GM12878 (cell line): ENCODE data around the gene SLC6A8. TPM values are rescaled to one million over a fixed set of nuclear protein-coding genes. Genes with fewer than 3 reads are reported as not detected.

Source experiments
- ATAC-seq: fragments of 200-7000 bp; cut with Tn5 transposase; 3 replicates; pipeline ENCODE4 v1.9.1; 2020; ENCODE audit warnings: mild to moderate bottlenecking, moderate library complexity
- BruUV-seq: library from RNA; stranded (reverse); fragments of 400-500 nt; replicated peaks from 2 replicates; lab custom pipeline; 2021; lab: Mats Ljungman, UMichigan
- CTCF ChIA-PET: fragments of 300-600 bp; sonication (Branson Sonifier 250); formaldehyde crosslinking; extraction: SDS; loops from one replicate; lab custom pipeline; 2021; ENCODE audit warnings: inconsistent platforms; lab: Yijun Ruan, JAX
- POLR2A ChIA-PET: fragments of 350-600 bp; formaldehyde crosslinking; extraction: SDS; loops from one replicate; lab custom pipeline; 2021; ENCODE audit warnings: inconsistent platforms; lab: Charles Lee
- RAD21 ChIA-PET: fragments of 300-600 bp; sonication (Branson Sonifier 250); formaldehyde crosslinking; loops from one replicate; lab custom pipeline; 2023; ENCODE audit warnings: antibody characterized with exemption; ENCODE audit not compliant: unreplicated experiment; lab: Charles Lee
- SMC1A ChIA-PET: fragments of 300-600 bp; sonication (Branson Sonifier 250); formaldehyde crosslinking; loops from one replicate; lab custom pipeline; 2023; ENCODE audit not compliant: unreplicated experiment, uncharacterized antibody; lab: Charles Lee
- DNase-seq: peaks from one replicate; pipeline ENCODE4 v3.0.0-alpha.2; 2011; ENCODE audit warnings: low read depth, low spot score
- FAIRE-seq: peaks from 3 replicates; lab custom pipeline; 2011; peaks lifted over from hg19 to GRCh38; lab: Jason Lieb, UNC
- H2AFZ ChIP-seq: 2 replicates; pipeline ENCODE4 v1.6.0; 2011; ENCODE audit warnings: low read depth, low read length, control low read depth; ENCODE audit not compliant: control insufficient read depth
- H3K27ac ChIP-seq: 2 replicates; pipeline ENCODE4 v1.5.1; 2011; ENCODE audit warnings: control low read depth; ENCODE audit not compliant: control insufficient read depth, insufficient read depth
- H3K27me3 ChIP-seq, 2 experiments: replicated peaks in 1 of 2; 2 replicates each; pipeline versions ENCODE4 v1.6.0 to v1.6.1; 2011; ENCODE audit warnings: low read length in 1 of 2; ENCODE audit not compliant: control insufficient read depth in 2 of 2, insufficient read depth in 2 of 2
- H3K36me3 ChIP-seq, 2 experiments: 2 replicates each; pipeline ENCODE4 v1.5.1; 2011; ENCODE audit warnings: low read length in 1 of 2; ENCODE audit not compliant: control insufficient read depth in 2 of 2, insufficient read depth in 2 of 2
- H3K4me1 ChIP-seq: 2 replicates; pipeline ENCODE4 v1.6.1; 2011; ENCODE audit warnings: mild to moderate bottlenecking, low read length, moderate library complexity, mixed read lengths; ENCODE audit not compliant: control insufficient read depth, insufficient read depth
- H3K4me2 ChIP-seq: 2 replicates; pipeline ENCODE4 v1.6.0; 2011; ENCODE audit warnings: control low read depth; ENCODE audit not compliant: control insufficient read depth, insufficient read depth
- H3K4me3 ChIP-seq: fragments of 200-600 bp; sonication (generic); 2 replicates; pipeline ENCODE4 v1.5.1; 2016
- H3K79me2 ChIP-seq: 2 replicates; pipeline ENCODE4 v1.6.0; 2011; ENCODE audit warnings: low read length; ENCODE audit not compliant: control insufficient read depth, insufficient read depth
- H3K9ac ChIP-seq: 2 replicates; pipeline ENCODE4 v1.8.0; 2011; ENCODE audit warnings: low read length, control low read depth, mixed read lengths; ENCODE audit not compliant: control insufficient read depth, insufficient read depth
- H3K9me3 ChIP-seq: replicated peaks from 3 replicates; pipeline ENCODE4 v1.5.1; 2011; ENCODE audit warnings: mild to moderate bottlenecking, low read length; ENCODE audit not compliant: control insufficient read depth, insufficient read depth
- H4K20me1 ChIP-seq: 2 replicates; pipeline ENCODE4 v1.6.0; 2011; ENCODE audit not compliant: control insufficient read depth, insufficient read depth
- CBX3 ChIP-seq: fragments of 200-600 bp; sonication (generic); IDR thresholded peaks from 2 replicates; pipeline ENCODE4 v1.6.1; 2016; ENCODE audit warnings: low read depth, borderline replicate concordance
- ESRRA ChIP-seq: IDR thresholded peaks from 2 replicates; pipeline ENCODE4 v1.6.1; 2012; ENCODE audit warnings: mild to moderate bottlenecking, low read length, improper control_type of control experiment
- ETV6 ChIP-seq, 2 experiments: fragments of 450-650 bp in 1 of 2; IDR thresholded peaks in 1 of 2; conservative IDR thresholded peaks in 1 of 2; 2 replicates each; pipeline ENCODE4 v1.6.1; 2014; ENCODE audit warnings: antibody characterized with exemption in 1 of 2, borderline replicate concordance in 1 of 2, low read depth in 1 of 2, mild to moderate bottlenecking in 1 of 2, moderate library complexity in 1 of 2
- FOXM1 ChIP-seq: IDR thresholded peaks from 2 replicates; pipeline ENCODE4 v1.6.1; 2012; ENCODE audit warnings: low read depth, mild to moderate bottlenecking, inconsistent platforms, low read length, moderate library complexity
- GABPA ChIP-seq: IDR thresholded peaks from 2 replicates; pipeline ENCODE4 v1.6.1; 2014; ENCODE audit warnings: antibody characterized with exemption, low read depth, mild to moderate bottlenecking, inconsistent platforms
- NFYA ChIP-seq: IDR thresholded peaks from 2 replicates; pipeline ENCODE4 v1.6.1; 2011; ENCODE audit warnings: low read depth, mild to moderate bottlenecking, low read length, improper control_type of control experiment, borderline replicate concordance
- POLR2AphosphoS5 ChIP-seq: IDR thresholded peaks from 2 replicates; pipeline ENCODE4 v1.6.1; 2011; ENCODE audit warnings: mild to moderate bottlenecking, low read length, inconsistent platforms
- SMAD1 ChIP-seq: fragments of 450-650 bp; IDR thresholded peaks from 2 replicates; pipeline ENCODE4 v1.6.1; 2018; ENCODE audit warnings: mild to moderate bottlenecking, low read depth; ENCODE audit not compliant: partially characterized antibody
- SMAD5 ChIP-seq: IDR thresholded peaks from 2 replicates; pipeline ENCODE4 v1.6.1; 2016; ENCODE audit warnings: antibody characterized with exemption, low read depth
- ZNF24 ChIP-seq: fragments of 450-650 bp; IDR thresholded peaks from 2 replicates; pipeline ENCODE4 v1.6.1; 2017; ENCODE audit warnings: antibody characterized with exemption, mild to moderate bottlenecking
- WGBS: methylation state at CpG from one replicate; pipeline ENCODE4 v1.1.6; 2016; ENCODE audit warnings: low lambda C conversion rate; ENCODE audit not compliant: insufficient replicate concordance, insufficient coverage; ENCODE audit errors: missing lambda C conversion rate; 5-methylcytosine and 5-hydroxymethylcytosine counted together
- in situ Hi-C: fragments of 300-500 bp; cut with MboI; formaldehyde crosslinking; loops from 9 replicates; pipeline ENCODE4 v1.14.3; 2018; ENCODE audit warnings: mixed read lengths
- intact Hi-C: fragments of 100-400 bp; cut with micrococcal nuclease; formaldehyde crosslinking; loops from one replicate; pipeline ENCODE4 v1.14.2; 2022; ENCODE audit not compliant: unreplicated experiment
- polyA plus RNA-seq, 11 experiments: library from polyadenylated mRNA; depleted of rRNA in 4 of 11; unstranded in 6 of 11; stranded (reverse) in 5 of 11; fragments of >200 nt; fragmentation: Nextera tagmentation in 4 of 11; fragmentation: Illumina TruSeq in 1 of 11; extraction: Ambion mirVana in 4 of 11; extraction: Trizol in 1 of 11; gene quantifications; 1 replicate in 1 of 11; 2 replicates in 10 of 11; pipeline versions ENCODE4 v1.2.1 to v1.2.3, GENCODE V29; 2011 to 2016; ENCODE audit warnings: inconsistent platforms in 2 of 11, missing spikeins in 2 of 11, low read depth in 1 of 11
- total RNA-seq, 4 experiments: library from RNA; depleted of rRNA in 3 of 4; stranded (reverse); fragments of >200 nt in 3 of 4; fragmentation: Illumina TruSeq in 1 of 4; extraction: Trizol in 1 of 4; gene quantifications; 2 replicates each; pipeline versions ENCODE4 v1.2.1 to v1.2.3, GENCODE V29; 2013 to 2021
- TF ChIP-seq, protein P1 (sequence below), 3 experiments: IDR thresholded peaks in 2 of 3; conservative IDR thresholded peaks in 1 of 3; 2 replicates each; pipeline ENCODE4 v1.5.1; 2011; ENCODE audit warnings: low read depth in 3 of 3, low read length in 3 of 3, mild to moderate bottlenecking in 3 of 3, control low read depth in 2 of 3, moderate library complexity in 2 of 3, inconsistent platforms in 1 of 3, mixed read lengths in 1 of 3; ENCODE audit not compliant: control insufficient read depth in 2 of 3, insufficient read depth in 1 of 3; ENCODE audit errors: extremely low read depth in 1 of 3

The SLC6A8 gene
- total and polyA plus RNA-seq, 10 of the 15 experiments (the other 5 are each of a cell fraction or from before 2014, with no cell fraction given) = 0.01 to 0.72 (median 0.17) TPM; not detected in 6

DNA sequence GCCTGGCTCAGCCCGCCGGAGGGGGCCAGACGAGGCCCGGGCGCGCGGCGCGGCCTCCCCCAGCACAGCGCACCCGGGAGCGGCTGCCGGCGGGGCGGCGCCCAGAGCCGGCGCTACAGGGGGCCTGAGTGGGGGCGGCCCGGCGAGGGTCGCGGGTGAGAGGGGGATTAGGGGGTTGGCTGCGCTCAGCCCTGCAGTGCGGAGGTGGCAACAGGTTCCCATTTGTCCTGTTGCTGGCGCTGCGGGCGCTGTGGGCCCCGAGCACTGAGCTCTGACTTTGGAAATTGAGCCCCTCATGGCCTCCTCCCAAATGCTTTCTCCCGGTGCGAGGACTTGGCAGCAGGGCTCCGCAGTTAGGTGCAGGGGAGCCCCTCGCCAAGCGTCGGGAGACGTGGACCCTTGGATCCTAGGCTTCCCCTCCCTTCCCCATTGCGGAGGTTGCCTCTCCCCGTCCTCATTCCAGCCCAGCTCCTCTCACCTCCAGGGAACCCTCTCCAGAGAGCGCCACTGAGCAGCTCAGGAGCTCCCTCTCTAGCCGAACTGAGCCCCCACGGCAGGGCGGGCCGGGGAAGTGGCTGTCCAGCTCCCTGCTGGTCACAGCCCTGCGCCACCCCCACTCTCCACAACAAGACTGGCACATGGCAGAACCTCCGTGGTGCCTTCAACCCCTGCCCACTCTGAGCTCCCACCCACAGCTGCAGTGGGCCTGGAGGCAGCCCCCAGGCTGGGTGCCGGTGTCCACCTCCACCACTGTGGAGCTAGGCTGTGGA is 43.2 kb upstream of the SLC6A8 start:
- Histone ChIP-seq H3K4me1 (no peaks in the 10 kb centered on the region), H3K27me3 (peaks cover 0 to 3% of the 10 kb centered on the region in 2 experiments; a peak in 3 of 4 replicates), H3K4me3 (no peak overlapping the region), H3K9ac (no peak overlapping the region), H3K36me3 (no peaks in the 10 kb centered on the region), H3K27ac (no peak overlapping the region), H4K20me1 (no peaks in the 10 kb centered on the region), H3K79me2 (no peaks in the 10 kb centered on the region), H3K4me2 (no peak overlapping the region), H2AFZ (no peak overlapping the region), H3K9me3 (no peaks in the 10 kb centered on the region; the same call in 2 of the 3 replicates)
- no peak for FAIRE-seq
- POLR2A ChIA-PET = no interaction called here
- DNase-seq = no peak
- intact Hi-C loops = no loop called here
- RAD21 ChIA-PET = no interaction called here
- CTCF ChIA-PET = interaction anchor here (0.7 to 1.3 kb wide), 5 partner anchors 11 to 686 kb away, joined by 3 to 4 read pairs (median 3); no protein-coding TSS in a partner anchor
- TF ChIP-seq ESRRA = no peak
- TF ChIP-seq POLR2AphosphoS5 = no peak
- no peak for TF ChIP-seq ZNF24
- no peak for TF ChIP-seq CBX3
- no TSS peak for BruUV-seq
- no peak for ATAC-seq
- in situ Hi-C loops = no loop called here
- WGBS = 38% methylated on average over 40 of the region's 46 CpGs
- SMC1A ChIA-PET = no interaction called here

DNA sequence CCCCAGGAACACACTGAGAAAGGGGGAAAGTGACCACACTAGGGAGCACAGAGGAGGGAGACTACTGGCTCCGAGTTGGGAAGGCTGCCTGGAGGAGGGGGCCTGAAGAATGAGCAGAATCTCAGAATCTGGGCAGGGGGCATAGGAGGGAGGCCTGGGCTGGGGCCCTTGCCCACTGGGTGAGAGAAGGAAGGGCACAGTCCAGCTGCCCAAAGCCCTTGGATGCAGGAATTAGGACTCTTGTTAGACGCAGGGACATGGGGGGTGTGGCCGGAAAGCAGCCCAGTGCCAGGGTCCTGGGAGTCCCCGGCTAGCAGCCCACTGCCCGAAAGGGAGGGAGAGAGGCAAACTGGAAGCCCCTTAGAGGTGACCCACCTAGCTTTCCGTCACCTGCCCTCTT is 42.6 kb upstream of the SLC6A8 start:
- H3K79me2 ChIP-seq = no peaks in the 10 kb centered on the region
- ChIA-PET RAD21 (no interaction called here), CTCF (interaction anchor here (0.7 to 1.3 kb wide), 4 partner anchors 10 to 687 kb away, joined by 3 to 4 read pairs (median 3); no protein-coding TSS in a partner anchor), SMC1A (interaction anchor here (1.1 kb wide), 1 partner anchor 208 kb away, joined by 3 read pairs; no protein-coding TSS in a partner anchor)
- no peak overlapping the region for H3K4me3 ChIP-seq
- DNase-seq = no peak
- no peaks in the 10 kb centered on the region for H3K36me3 ChIP-seq
- no peak overlapping the region for H3K4me2 ChIP-seq
- intact Hi-C loops = no loop called here
- H3K9me3 ChIP-seq = no peaks in the 10 kb centered on the region; the same call in 2 of the 3 replicates
- H4K20me1 ChIP-seq = no peaks in the 10 kb centered on the region
- ATAC-seq = no peak
- no TSS peak for BruUV-seq
- no peak overlapping the region for H3K27ac ChIP-seq
- H2AFZ ChIP-seq = no peak overlapping the region
- no peak for FAIRE-seq
- TF ChIP-seq NFYA (no peak), FOXM1 (no peak), SMAD5 (no peak), SMAD1 (no peak), GABPA (no peak), ETV6 (conservative IDR thresholded peaks at IDR 0.05 in 1 of 2, IDR thresholded peaks at IDR 0.05 in 1 of 2; ENCODE audit: borderline replicate concordance in 1 of 2, low read depth in 1 of 2) (no peak)
- TF ChIP-seq, protein P1, sequence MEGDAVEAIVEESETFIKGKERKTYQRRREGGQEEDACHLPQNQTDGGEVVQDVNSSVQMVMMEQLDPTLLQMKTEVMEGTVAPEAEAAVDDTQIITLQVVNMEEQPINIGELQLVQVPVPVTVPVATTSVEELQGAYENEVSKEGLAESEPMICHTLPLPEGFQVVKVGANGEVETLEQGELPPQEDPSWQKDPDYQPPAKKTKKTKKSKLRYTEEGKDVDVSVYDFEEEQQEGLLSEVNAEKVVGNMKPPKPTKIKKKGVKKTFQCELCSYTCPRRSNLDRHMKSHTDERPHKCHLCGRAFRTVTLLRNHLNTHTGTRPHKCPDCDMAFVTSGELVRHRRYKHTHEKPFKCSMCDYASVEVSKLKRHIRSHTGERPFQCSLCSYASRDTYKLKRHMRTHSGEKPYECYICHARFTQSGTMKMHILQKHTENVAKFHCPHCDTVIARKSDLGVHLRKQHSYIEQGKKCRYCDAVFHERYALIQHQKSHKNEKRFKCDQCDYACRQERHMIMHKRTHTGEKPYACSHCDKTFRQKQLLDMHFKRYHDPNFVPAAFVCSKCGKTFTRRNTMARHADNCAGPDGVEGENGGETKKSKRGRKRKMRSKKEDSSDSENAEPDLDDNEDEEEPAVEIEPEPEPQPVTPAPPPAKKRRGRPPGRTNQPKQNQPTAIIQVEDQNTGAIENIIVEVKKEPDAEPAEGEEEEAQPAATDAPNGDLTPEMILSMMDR (IDR thresholded peaks at IDR 0.05 in 2 of 3, conservative IDR thresholded peaks at IDR 0.05 in 1 of 3; ENCODE audit: control insufficient read depth in 2 of 3, extremely low read depth in 1 of 3, insufficient read depth in 1 of 3, low read depth in 3 of 3, low read length in 3 of 3) = no peak
- TF ChIP-seq, all 136 proteins: peak for 0
- in situ Hi-C loops = no loop called here
- H3K9ac ChIP-seq = no peak overlapping the region
- WGBS = 37% methylated on average over 5 of the region's 6 CpGs
- H3K4me1 ChIP-seq = no peaks in the 10 kb centered on the region
- peaks cover 0 to 3% of the 10 kb centered on the region in 2 experiments; a peak in 3 of 4 replicates for H3K27me3 ChIP-seq
- POLR2A ChIA-PET = no interaction called here
